GM13976 (cell line): ENCODE results near the gene WDR70.
"Not testable (repeated sequence)": the region's sequence is repeated elsewhere in the genome, so short reads cannot be mapped to it uniquely, and the experiment has no call there.

ENCODE experiments used
- DNase-seq: peaks from one replicate; pipeline ENCODE4 v3.0.0; 2012; ENCODE audit warnings: low spot score
- CTCF ChIP-seq: IDR thresholded peaks from 2 replicates; pipeline ENCODE4 v1.5.1; 2012; ENCODE audit warnings: borderline replicate concordance, mild to moderate bottlenecking; ENCODE audit not compliant: insufficient read depth; ENCODE audit errors: extremely low read depth, missing control alignments, control extremely low read depth
- in situ Hi-C: fragments of 300-500 bp; cut with MboI; formaldehyde crosslinking; loops from one replicate; pipeline ENCODE4 v1.12.0; 2022; ENCODE audit warnings: low sequenced_read_pairs, mixed read lengths, inconsistent platforms; ENCODE audit not compliant: unreplicated experiment

WDR70 gene

GRCh38 chr5:37575541-37576489, 196.7 kb downstream of the WDR70 start:
- in situ Hi-C loops: no loop called here
- no peak for DNase-seq
- TF ChIP-seq CTCF: no peak

- no peak for DNase-seq
- TF ChIP-seq CTCF: no peak
- in situ Hi-C loops: no loop called here
Observed at GRCh38 chr5:37576552-37576951, 197.4 kb downstream of the WDR70 start.

- in situ Hi-C loops: no loop called here
- no peak for TF ChIP-seq CTCF
- DNase-seq: no peak
Observed at GRCh38 chr5:37578176-37578575, 199.1 kb downstream of the WDR70 start.

GRCh38 chr5:37580106-37580505, 201.0 kb downstream of the WDR70 start:
- no peak for DNase-seq
- in situ Hi-C loops: no loop called here

GRCh38 chr5:37582202-37582601, 203.1 kb downstream of the WDR70 start:
- no peak for TF ChIP-seq CTCF
- no peak for DNase-seq
- in situ Hi-C loops: no loop called here

More at GRCh38 chr5:37580106-37580505, 201.0 kb downstream of the WDR70 start:
- TF ChIP-seq CTCF: no peak

GRCh38 chr5:37593292-37593691, 214.2 kb downstream of the WDR70 start:
- DNase-seq, in situ Hi-C loops: not testable (repeated sequence)

- in situ Hi-C loops, DNase-seq: not testable (repeated sequence)
Observed at GRCh38 chr5:37594864-37595263, 215.7 kb downstream of the WDR70 start.
